Stimulated activated CD4-positive, alpha-beta T cell treated with anti-CD3 and anti-CD28 coated beads, Interleukin-4, amount 100 ng/mL, for 1 hour (primary cell): ENCODE measurements around the gene C1QTNF1.

Experiments
- DNase-seq: peaks from one replicate; pipeline ENCODE4 v3.0.0-alpha.2; 2020

Gene C1QTNF1

DNA sequence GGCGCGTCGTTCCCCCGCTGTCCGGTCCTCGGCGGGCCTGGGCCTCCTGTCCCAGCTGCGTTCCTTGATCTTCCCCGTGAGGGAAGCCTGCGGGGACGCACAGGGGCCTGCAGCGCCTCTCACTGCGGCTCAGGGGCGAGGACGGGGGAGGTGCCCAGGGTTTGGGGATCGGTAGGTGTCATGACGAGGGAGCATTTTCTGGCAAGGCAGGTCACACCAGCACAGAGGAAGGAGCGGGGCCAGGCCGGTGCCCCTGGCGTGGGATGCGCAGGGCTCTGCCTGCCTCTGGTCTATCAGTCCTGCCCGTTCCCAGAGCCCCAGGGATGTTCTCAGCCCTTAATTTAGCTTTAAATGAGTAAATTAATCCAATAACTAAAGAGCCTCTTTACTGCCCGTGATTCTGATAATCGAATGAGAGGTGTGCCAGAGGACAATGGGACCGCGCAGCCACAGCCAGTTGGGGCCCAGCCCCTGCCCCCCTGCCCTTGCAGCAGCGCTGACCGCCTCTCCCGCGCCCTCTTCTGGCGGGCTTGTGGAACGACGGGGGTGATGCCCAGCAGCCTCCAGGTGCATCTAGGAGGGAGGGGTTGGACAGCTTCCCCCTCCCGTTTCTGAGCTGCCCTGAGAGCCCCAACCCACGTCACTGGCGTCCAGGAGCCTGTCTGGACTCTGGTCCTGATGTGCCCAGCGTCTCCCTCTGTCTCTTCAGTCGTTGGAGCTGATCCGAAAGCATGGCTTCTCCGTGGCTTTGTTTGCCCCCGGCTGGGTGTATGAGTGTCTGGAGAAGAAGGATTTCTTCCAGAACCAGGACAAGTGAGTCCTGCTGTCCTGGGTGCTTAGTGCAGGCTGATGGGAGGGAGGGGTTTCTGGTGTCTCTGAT is 58.6 kb downstream of the C1QTNF1 start:
- DNase-seq, result peak; percentile 56

DNA sequence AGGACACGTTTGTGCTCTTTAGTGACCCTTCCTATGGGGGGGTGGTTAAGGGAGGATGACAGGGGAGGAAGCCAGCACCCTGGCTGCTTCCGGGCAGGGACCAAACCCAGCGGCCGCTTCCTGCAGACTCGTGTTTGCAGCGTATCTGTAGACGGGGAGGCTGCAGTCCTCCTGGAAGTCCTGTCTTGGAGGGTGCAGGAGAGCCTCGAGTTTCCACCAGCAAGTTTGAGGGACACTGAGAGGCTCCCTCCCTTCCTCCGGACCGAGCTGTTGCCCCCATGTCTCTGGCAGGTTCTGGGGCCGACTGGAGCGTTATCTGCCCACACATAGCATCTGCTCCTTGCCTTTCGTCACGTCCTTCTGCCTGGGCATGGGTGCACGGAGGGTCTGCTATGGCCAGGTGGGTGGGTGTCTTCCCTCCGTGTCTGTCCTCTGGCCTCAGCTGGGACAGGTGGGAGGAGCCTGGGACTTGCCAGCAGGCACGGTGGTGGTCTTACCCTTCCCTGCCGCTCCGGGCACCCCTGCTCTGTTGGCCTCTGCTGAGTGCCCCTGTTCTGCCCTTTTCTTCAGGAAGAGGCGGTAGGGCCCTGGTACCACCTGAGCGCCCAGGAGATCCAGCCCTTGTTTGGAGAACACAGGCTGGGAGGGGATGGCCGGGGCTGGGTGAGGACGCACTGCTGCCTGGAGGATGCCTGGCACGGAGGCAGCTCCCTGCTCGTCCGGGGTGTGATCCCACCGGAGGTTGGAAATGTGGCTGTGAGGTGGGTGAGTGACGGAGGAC is 59.4 kb downstream of the C1QTNF1 start:
- DNase-seq, result no peak

DNA sequence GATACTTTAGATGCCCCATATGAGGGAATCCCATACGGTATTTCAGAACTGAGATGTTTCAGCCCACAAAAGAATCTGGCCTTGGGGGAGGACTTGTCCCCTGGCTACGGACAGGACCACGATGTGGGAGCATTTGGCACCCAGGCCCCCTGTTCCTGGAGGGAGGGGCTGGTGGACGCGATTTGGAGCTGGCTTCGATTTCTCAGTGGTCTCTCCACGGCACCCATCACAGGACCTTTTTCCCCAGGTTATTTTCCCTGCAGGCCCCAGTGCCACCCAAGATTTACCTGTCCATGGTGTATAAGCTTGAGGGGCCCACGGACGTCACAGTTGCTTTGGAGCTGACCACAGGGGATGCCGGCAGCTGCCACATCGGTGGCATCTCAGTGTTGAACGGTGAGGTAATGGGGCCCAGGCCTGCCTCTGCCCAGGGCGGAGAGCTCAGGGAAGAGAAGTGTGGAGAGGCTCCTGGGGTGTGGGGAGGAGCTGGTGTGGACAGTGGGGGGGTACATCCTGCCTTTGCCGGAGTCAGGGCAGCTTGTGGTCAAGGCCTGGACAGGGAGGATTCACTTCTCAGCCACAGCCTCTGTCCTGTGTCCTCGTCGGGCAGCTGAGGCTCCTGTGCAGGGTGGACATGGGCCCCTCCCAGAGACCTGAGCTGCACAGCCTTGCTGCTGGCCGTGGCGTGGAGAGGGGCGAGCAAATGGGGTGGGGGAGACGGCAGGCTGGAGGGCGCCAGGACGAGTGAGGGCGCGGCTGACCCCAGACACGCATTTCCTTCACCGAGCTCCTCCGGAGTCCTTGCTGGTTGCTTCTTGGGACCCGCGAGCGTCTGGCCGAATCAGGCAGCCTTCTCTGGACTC is 60.6 kb downstream of the C1QTNF1 start:
- no peak for DNase-seq

DNA sequence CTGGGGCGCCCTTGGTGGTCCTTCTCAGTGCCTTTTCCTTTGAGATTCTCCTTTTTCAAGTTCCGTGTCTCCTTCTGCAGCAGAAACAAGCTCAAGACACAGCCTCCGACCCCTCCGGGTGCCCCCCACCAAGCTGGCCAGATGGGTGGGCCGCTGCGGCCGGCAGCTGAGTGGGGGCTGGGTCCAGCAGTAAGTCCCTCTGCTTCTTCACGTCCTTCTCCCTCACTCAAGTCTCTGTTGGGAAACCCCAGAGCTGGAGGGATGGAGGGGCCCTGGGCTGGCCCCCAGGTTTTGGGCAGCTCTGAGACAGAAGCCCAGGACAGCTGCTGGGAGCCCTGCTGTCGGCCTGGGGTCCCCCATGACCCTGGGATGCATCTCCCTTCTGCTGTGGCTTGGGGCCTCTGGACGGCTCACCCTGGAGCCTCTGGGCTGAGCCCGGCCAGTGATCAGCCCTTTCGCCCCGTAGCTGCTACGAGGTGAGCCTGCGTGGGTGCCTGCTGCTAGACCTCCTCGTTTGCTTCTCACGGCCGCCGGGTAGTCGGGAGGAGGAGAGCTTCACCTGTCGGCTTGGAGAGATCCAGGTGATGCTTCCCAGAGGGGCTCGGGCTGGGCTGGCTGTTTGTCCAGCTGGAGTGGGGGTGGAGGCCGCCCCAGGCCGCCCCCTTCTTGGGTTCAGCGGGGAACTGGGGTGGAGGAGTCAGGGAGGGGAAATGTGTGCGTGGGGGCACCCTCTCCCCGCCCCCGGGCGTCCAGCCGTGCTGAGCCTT is 61.4 kb downstream of the C1QTNF1 start:
- no peak for DNase-seq

DNA sequence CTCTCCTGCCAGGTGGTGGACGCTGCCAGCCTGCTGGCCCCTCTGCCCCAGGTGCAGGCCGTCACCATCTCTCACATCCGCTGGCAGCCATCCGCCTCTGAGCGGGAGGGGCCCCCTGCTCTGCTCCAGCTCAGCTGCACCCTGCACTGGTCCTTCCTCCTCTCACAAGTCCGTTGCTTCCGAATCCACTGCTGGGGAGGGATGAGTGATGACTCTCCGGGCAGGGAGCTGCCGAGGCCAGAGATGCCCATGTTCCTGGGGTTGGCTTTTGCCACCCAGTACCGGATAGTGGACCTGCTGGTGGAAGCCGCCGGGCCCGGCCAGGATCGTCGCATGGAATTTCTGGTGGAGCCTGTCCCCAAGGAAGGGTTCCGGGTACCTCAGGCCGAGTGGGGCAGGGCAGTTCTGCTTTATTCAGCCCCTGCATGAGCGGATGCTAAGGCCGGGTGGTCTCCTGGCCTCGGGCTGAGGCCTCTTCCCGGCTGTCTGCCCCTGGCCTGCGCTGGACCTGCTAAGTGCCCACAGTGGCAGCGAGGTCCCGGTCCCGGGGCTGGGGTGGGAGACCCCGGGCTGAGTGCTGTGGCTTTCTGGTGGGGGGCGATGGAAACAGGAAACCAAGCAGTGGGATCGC is 62.1 kb downstream of the C1QTNF1 start:
- no peak for DNase-seq

DNA sequence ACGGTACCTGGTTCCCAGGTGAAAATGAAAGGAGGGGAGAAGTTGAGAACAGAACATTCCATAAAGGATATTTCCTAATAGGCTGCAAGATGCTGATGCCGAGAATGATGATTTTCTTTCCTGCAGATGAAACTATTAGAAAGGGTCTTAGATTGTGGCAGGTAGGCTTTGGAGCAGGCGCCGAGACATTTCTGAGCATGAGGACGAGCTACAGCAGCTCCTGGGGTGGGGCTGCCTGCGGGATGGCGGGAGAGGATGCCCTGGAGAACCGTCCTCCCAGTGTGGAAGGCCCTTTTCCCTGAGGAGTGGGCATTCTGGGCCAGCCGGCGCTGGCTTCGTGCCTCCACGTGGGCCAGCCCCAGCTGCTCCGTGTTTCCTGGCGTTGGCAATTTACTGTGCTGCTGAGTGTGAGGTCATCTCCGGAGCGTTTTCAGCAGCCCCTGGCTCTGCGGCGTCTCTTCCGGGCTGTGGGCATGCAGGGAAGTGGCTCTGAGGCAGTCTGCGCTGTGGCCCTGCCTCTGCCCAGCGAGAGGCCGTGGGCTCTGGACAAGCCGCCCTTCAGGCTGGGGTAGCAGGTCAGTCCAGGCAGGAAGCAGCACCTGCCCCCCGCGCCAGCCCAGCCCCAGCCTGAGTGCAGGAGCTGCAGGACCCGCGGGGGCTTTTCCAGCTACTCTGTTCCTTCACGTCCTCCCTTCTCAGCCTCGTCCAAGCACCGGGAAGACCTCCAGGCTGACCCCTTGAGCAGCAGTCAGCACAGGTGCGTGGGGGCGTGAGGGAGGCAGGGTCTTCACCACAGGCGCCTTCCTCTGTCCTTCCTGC is 62.8 kb downstream of the C1QTNF1 start:
- no peak for DNase-seq

DNA sequence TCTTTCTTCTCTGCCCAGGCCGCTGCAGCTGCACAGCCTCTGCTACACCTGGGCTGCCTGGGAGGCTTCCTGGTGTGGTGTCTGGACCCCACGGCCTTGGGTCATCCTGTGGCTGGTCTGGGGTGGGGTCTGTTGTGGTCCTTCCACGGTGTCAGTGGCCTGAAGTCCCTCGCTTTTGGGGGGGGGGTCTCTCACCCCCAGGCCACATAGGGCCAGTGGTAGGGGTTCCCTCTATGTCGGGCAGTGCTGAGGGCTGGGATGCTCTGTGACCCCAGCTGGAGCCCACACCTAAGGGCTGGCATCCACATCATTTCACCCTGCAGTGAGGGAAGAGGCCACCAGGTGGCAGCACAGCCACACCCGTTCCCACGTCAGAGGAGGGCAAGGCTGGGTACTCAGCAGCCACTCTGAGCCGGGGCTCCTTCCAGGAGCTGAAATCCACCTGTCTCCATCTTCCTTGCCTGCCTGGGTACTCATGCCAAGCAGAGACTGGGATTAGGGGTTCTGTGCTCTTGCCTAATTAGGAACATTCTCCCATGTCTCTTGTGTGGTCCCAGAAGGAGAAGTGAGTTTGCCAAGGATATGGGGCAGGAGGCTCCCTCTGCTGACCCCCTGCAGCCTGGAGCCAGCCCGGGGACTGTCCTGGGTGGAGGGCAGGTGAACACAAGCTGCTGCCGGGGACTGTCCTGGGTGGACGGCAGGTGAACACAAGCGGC is 63.6 kb downstream of the C1QTNF1 start:
- peak; percentile 79 for DNase-seq

DNA sequence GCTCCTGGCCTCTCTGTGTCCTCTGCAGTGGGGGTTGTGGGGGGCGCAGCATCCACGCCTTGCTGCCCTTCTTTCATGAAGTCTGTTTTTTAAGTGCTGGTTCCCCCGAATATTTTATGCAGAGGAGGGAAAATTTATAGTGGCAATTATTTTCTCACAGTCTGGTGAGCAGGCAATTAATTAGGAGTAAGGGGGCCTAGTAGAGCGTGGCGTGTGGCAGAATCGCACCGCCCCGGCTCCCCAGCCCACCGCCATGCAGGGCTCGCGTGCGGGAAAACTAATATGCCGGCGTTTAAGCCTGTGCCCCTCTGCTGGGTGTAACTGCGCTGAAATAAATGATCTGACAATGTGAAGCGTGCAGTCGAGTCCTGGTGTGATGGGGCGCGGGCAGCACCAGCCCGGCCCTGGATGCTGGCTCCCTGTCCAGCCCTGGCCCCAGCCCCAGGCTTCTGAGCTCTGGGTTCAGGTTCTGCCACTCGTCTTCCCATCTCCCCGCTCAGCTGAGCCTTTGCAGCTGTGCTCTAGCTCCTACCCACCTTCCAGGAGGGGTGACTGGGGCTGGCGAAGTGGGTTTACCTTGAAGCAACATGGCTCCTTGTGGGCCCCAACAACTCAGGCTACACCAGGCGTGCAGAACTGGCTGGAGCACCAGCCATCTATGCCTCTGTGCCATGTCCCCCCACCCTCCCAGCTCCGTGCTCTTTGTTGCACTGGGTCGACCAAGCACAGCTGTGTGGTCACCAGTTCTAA is 64.5 kb downstream of the C1QTNF1 start:
- no peak for DNase-seq

DNA sequence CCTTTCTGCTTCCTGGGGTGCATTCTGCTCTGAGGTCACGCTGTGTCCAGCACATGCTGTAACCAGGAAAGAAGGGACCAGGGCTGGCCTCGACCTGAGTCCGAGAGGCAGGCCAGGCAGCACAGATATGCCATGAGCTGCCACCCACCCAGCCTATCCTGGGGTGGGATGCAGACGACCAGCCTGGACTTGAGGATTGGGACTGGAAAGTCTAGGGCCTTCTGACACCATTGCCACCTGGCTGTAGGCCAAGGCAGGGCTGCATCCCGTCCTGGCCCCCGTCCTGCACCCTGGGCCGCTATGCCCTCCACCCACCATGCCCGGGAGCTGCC is 65.0 kb downstream of the C1QTNF1 start:
- no peak for DNase-seq

DNA sequence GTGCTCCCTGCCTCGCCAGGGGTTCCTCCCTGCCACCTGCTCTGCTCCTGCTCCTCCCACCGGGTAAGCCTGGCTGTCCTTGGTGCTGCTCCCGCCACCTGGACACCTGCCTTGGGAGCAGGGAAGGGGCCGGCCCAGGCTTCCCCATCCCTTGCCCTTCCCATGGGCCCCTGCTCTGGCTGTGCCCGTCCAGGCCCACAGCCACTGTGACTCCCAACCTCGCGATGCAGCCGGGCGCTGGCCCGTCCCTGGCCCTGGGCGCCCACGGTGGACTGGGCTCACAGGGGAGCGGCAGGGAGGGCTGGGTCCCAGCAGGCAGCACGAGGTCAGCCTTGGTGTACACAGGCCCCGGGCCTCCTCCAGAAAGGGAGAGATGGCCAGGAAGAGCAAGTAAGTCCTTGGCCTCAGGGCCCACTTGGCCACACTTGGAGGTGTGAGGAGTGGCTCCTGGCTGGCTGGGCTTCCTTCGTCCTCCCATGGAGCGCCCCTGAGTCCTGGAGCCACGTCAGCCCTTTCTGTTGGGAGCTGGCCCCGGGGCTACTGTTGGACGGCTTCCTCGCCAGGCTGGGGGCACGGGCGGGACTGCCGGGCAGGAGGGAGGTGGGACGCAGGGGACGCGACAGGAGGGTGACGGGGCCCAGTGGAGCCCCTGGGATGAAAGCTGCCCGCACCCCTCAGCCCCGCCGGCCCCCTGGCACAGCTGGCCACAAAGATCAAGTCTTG is 65.9 kb downstream of the C1QTNF1 start:
- no peak for DNase-seq

DNA sequence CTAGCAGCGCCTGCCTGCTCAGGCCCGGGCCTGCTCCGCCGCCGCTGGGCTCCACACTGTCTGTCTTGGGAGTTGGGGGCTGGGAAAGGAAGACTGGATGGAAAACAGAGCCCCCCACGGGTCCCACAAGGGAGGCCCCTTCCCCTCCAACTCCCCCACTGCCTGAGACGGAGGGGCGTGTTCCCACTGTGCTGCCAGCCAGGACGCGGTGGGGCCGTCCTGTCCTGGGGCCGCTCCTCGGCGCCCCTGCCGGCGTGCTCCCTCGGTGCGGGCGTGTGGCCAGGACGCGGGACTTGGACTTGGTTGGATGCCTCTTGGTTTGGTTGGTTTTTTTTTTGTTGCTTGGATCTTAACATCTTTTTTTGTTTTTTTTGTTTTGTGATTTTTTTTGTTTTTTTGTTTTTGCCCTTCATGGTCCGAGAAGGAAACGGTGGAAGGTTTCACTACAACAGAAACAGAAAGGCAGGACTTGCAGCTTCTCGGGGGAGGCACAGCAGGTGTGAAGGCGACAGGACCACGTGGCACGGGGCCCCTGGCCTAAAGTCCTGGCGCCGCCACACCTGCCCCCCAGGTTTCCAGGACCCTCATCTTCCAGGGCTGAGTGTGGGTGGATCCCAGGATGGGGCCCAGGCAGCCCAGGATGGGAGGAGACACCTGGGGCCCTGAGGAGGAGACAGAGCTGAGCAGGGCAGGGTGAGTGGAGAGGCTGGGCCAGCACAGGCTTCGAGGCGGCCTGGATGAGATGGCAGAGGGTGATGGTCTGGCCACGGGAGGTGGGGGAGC is 66.7 kb downstream of the C1QTNF1 start:
- no peak for DNase-seq

DNA sequence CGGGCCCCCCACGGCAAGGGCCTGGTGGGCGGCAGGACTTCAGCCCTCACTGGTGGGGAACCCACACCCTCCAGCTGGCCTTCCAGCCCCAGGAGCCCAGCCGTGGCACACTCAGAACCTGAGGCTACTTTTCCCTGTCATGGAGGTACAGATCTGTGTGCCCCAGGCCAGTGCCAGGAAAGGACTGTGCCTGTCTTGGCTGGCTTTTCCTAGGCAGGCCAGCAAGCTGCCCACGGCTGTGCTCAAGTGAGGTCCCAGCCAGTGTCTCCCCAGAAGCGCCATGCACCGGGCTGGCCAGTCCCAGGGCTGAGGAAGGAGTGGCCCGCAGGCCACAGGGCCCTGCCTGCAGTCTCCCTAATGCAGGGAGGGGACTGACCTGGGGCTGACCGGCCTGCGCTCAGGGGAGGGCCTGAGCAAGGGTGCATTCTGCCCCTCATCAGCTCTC is 67.3 kb downstream of the C1QTNF1 start:
- no peak for DNase-seq

DNA sequence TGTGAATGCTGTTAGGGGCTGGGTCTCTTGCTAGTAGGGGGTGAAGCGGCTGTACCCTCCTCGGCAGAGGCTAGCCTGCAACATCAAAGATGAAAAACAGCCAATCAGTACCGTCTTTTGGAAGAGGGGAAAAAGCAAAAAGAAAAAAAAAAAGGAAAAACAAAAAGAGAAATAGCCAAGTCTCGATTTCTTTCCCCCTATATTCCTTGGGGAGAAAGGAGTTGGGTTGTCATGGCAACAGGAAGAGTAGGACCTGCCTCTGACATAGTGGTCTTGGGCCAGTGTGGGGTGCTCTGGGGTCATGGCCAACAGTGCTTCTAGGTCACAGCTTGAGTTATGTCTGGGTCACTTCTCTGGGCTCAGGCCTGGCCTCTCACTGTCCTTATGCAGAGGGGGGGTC is 68.6 kb downstream of the C1QTNF1 start:
- no peak for DNase-seq

DNA sequence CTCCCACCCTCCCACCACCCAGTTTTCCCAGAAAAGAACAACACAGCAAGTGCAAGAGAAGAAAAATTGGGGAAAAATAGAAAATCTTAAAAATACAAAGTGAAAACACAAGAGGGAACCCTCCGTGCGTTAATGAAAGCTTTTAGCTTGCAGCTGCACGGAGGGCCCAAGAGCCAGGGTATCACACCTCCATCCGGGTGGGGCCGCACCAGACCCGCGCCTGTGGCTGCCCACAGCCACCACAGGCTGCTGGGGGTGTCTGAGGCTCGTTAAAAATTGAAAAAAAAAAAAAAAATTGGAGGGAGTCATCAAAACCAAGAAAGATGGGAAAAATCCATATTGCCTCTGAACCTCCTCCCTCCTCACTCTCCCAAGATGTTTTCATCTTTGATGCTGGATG is 69.3 kb downstream of the C1QTNF1 start:
- no peak for DNase-seq

DNA sequence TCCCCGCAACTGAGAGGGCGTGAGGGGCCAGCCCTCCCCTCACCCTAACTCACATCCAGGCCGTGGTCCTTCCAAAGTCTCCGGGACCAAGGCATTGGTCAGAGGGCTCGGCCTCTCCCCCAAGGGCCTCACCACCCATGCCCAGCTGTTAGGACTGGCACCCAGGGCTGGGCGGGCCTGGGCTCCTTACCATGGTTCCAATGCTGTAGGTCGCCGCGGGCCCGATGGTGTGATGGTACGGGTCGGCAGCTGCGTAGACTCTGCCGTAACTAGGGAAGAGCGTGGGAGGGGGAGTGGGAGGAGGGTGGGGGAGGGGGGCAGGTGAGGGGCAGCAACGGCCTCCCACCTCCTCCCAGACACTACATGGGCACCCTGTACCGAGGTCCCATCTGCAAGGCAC is 70.3 kb downstream of the C1QTNF1 start:
- DNase-seq, result no peak

DNA sequence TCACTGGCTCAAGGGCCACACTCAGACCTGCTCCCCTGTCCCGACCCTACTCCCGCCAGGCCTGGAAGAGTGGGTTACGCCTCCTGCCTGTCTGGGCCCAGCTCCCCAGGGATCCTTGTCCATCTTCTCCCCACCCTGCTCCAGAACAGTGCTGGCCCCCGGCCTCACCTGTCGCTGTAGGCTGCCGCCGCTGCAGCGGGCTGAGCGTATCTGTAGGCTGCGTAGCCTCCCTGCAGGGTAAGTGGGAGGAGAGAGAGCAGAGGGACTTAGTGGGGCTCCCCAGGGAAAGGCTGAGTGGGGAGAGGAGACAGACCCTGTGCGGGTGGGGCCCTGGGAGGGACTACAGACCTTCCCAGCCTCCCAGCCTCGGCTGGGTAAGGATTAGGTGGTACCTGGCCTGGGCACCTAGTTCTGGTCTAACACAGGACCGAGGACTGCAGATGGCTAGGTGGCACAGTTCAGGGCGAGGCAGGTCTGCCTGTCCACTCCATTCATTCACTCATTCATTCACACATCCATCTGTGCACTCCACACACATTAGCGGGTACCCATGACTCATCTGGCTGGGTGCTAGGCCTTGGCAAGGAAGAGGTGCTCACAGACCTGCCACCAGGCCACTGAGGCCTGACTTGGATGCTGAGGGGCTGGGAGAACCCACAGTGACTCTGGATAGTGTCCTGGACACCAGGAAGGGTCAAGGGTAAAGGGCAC is 71.5 kb downstream of the C1QTNF1 start:
- DNase-seq, result no peak

DNA sequence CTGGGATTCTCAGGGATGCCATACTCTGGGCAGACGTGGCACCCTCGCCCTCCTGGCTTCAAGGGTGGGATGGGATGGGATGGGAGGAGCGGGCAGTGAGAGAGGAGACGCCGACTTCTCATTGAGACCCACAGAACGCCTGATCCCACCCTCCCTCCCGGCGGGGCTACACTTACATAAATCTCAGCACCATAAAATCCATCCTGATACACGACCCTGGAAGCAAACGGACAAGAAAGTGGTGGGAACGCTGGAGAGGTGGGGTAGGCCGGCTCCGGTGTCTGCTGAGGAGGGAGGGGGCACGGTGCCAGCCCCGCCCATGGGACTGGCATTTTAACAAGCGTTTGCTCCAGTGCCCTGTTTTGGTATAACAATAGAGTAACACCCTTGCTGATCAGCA is 72.5 kb downstream of the C1QTNF1 start:
- DNase-seq, result no peak
